OCI-LY3 (cell line): ENCODE data around the gene TET1.

ENCODE experiments used
- H2AFZ ChIP-seq: fragments of 200-600, 300-600 bp; shearing (Covaris generic); 2 replicates; pipeline ENCODE4 v1.6.0; 2014; ENCODE audit warnings: antibody characterized with exemption, low read depth, low read length
- H3K27ac ChIP-seq: fragments of 200-600, 300-600 bp; sonication (generic); 2 replicates; pipeline ENCODE4 v1.5.1; 2014; ENCODE audit warnings: mild to moderate bottlenecking, low read length, moderate library complexity, mixed read lengths
- H3K27me3 ChIP-seq: fragments of 200-600, 300-600 bp; sonication (generic); 2 replicates; pipeline ENCODE4 v1.6.1; 2014; ENCODE audit warnings: low read depth, low read length, mixed read lengths
- H3K36me3 ChIP-seq: fragments of 200-600, 300-600 bp; sonication (generic); replicated peaks from 2 replicates; pipeline ENCODE3; 2014; ENCODE audit warnings: low read depth, low read length, mixed read lengths
- H3K4me1 ChIP-seq: fragments of 300-600, 200-600 bp; sonication (generic); 2 replicates; pipeline ENCODE4 v1.6.1; 2014; ENCODE audit warnings: low read length, mixed read lengths
- H3K4me2 ChIP-seq: fragments of 200-600, 300-600 bp; sonication (generic); 2 replicates; pipeline ENCODE4 v1.6.1; 2014; ENCODE audit warnings: low read length, mixed read lengths
- H3K4me3 ChIP-seq: fragments of 300-600, 200-600 bp; sonication (generic); 2 replicates; pipeline ENCODE4 v1.5.1; 2014; ENCODE audit warnings: antibody characterized with exemption, mild to moderate bottlenecking, low read length, moderate library complexity
- H3K79me2 ChIP-seq: fragments of 300-600, 200-600 bp; shearing (Covaris generic); 2 replicates; pipeline ENCODE4 v1.6.1; 2014; ENCODE audit warnings: mild to moderate bottlenecking, low read length, mixed read lengths
- H3K9ac ChIP-seq: fragments of 300-600, 200-600 bp; shearing (Covaris generic); 2 replicates; pipeline ENCODE4 v1.6.0; 2014; ENCODE audit warnings: mild to moderate bottlenecking, low read length, moderate library complexity
- H3K9me3 ChIP-seq: fragments of 200-600, 300-600 bp; shearing (Covaris generic); 2 replicates; pipeline ENCODE4 v1.6.1; 2014; ENCODE audit warnings: low read length, mixed read lengths; ENCODE audit not compliant: insufficient read depth
- H4K20me1 ChIP-seq: fragments of 200-600, 300-600 bp; sonication (generic); 2 replicates; pipeline ENCODE4 v1.6.1; 2016; ENCODE audit warnings: low read length, mixed read lengths; ENCODE audit not compliant: insufficient read depth
- CTCF ChIP-seq: fragments of 200-600, 300-600 bp; sonication (generic); IDR thresholded peaks from 2 replicates; pipeline ENCODE4 v1.5.1; 2014; ENCODE audit warnings: antibody characterized with exemption, low read length, low read depth
- EZH2phosphoT487 ChIP-seq: fragments of 200-600 bp; shearing (Covaris generic); IDR thresholded peaks from 2 replicates; pipeline ENCODE4 v1.6.1; 2018; ENCODE audit warnings: antibody characterized with exemption, mixed run types, low read depth

TET1 gene

DNA sequence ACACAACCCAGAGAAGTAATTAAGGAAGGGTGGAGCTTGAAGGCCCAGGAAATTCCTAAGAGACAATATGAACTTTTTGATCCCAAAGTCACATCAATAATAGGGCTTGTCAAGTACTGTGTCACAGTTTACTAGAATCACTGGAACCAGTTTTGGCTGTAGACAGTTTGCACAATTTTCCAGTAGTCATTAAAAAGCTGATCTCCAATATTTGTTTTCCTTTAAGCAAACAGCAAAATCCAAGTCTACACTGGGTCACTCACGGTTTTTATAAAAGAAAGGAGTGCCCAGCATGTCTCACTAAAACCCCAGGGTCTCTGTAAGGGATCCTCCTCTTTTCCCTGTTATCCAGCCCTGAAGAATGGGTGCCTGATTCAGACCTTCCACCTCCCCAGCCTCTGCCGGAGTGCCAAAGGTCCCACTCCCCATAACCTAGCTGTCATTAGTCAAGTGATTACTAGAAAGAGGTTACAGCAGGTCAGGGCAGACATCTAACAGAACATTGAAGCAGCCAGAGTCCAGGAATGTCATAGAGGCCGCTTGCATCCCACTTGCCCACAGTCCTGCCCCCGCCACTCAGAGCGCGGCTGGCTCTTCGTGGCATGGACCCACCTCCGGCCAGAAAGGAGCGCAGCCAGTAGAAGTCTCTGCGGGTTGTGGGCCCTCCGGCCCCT is 33.4 kb upstream of the TET1 start:
- Histone ChIP-seq H3K27me3 (no peaks in the 10 kb centered on the region), H3K27ac (peak overlapping the region; percentile 14), H4K20me1 (no peaks in the 10 kb centered on the region), H3K4me2 (peak overlapping the region; percentile 89), H3K79me2 (peaks cover 9% of the 10 kb centered on the region), H2AFZ (peak overlapping the region; percentile 81; the same call in 1 of the 2 replicates), H3K36me3 (no peaks in the 10 kb centered on the region), H3K9ac (peak overlapping the region; percentile 68), H3K9me3 (no peaks in the 10 kb centered on the region), H3K4me3 (peak overlapping the region; percentile 86), H3K4me1 (peaks cover 4% of the 10 kb centered on the region; the same call in 1 of the 2 replicates)
- TF ChIP-seq CTCF = no peak
- no peak for TF ChIP-seq EZH2phosphoT487

GRCh38 chr10:68536973-68537372 is 23.2 kb upstream of the TET1 start:
- Histone ChIP-seq H3K9ac (no peak overlapping the region), H3K4me2 (no peak overlapping the region), H3K4me3 (no peak overlapping the region), H4K20me1 (no peaks in the 10 kb centered on the region), H3K36me3 (no peaks in the 10 kb centered on the region), H3K27ac (no peak overlapping the region), H3K79me2 (no peaks in the 10 kb centered on the region), H2AFZ (no peak overlapping the region), H3K27me3 (no peaks in the 10 kb centered on the region), H3K4me1 (no peaks in the 10 kb centered on the region), H3K9me3 (no peaks in the 10 kb centered on the region)
- TF ChIP-seq EZH2phosphoT487 = no peak

- Histone ChIP-seq H3K4me1 (no peaks in the 10 kb centered on the region), H3K36me3 (no peaks in the 10 kb centered on the region), H3K27ac (no peak overlapping the region), H2AFZ (no peak overlapping the region), H3K4me3 (no peak overlapping the region), H3K27me3 (no peaks in the 10 kb centered on the region), H4K20me1 (no peaks in the 10 kb centered on the region), H3K9me3 (no peaks in the 10 kb centered on the region), H3K4me2 (no peak overlapping the region), H3K79me2 (no peaks in the 10 kb centered on the region), H3K9ac (no peak overlapping the region)
- TF ChIP-seq CTCF (no peak), EZH2phosphoT487 (no peak)
These were observed 22.3 kb upstream of the TET1 start for GRCh38 chr10:68537796-68538195.

GRCh38 chr10:68543004-68543918 is 16.9 kb upstream of the TET1 start:
- no peaks in the 10 kb centered on the region for H3K27me3 ChIP-seq
- no peak overlapping the region for H3K9ac ChIP-seq
- TF ChIP-seq CTCF (no peak), EZH2phosphoT487 (no peak)
- H3K27ac ChIP-seq = no peak overlapping the region
- no peaks in the 10 kb centered on the region for H3K79me2 ChIP-seq
- no peak overlapping the region for H3K4me2 ChIP-seq
- H3K36me3 ChIP-seq = no peaks in the 10 kb centered on the region
- no peaks in the 10 kb centered on the region for H3K4me1 ChIP-seq
- no peak overlapping the region for H2AFZ ChIP-seq
- no peaks in the 10 kb centered on the region for H3K9me3 ChIP-seq
- no peaks in the 10 kb centered on the region for H4K20me1 ChIP-seq
- H3K4me3 ChIP-seq = no peak overlapping the region
